OCI-LY7 (cell line): ENCODE results near the gene P2RX6. TPM values are rescaled to one million over a fixed set of nuclear protein-coding genes. Genes with fewer than 3 reads are reported as not detected.

ENCODE experiments used
- BruUV-seq: library from RNA; stranded (reverse); fragments of 400-500 nt; replicated peaks from 2 replicates; lab custom pipeline; 2021; lab: Mats Ljungman, UMichigan
- CTCF ChIA-PET: fragments of 300-600 bp; sonication (Branson Sonifier 250); formaldehyde crosslinking; loops from one replicate; lab custom pipeline; 2022; ENCODE audit warnings: antibody characterized with exemption; ENCODE audit not compliant: unreplicated experiment; lab: Charles Lee
- POLR2A ChIA-PET: fragments of 300-600 bp; sonication (Branson Sonifier 250); formaldehyde crosslinking; loops from one replicate; lab custom pipeline; 2022; ENCODE audit warnings: antibody characterized with exemption; lab: Charles Lee
- DNase-seq: peaks from one replicate; pipeline ENCODE4 v3.0.0-alpha.2; 2015; ENCODE audit warnings: low spot score
- H2AFZ ChIP-seq: fragments of 200-600 bp; sonication (generic), shearing (Covaris generic); 2 replicates; pipeline ENCODE4 v1.6.1; 2014; ENCODE audit warnings: mild to moderate bottlenecking, antibody characterized with exemption, low read length, moderate library complexity
- H3K27ac ChIP-seq: fragments of 200-600 bp; sonication (generic); 2 replicates; pipeline ENCODE4 v1.5.1; 2014; ENCODE audit warnings: mixed run types, low read depth, mild to moderate bottlenecking, moderate library complexity, low read length, inconsistent platforms; ENCODE audit not compliant: poor library complexity, severe bottlenecking
- H3K36me3 ChIP-seq: fragments of 200-600 bp; sonication (generic); 2 replicates; pipeline ENCODE4 v1.6.1; 2014; ENCODE audit warnings: mild to moderate bottlenecking, antibody characterized with exemption, low read length, moderate library complexity, mixed read lengths; ENCODE audit not compliant: insufficient read depth
- H3K4me1 ChIP-seq: fragments of 200-600 bp; sonication (generic); 2 replicates; pipeline ENCODE4 v1.5.1; 2014; ENCODE audit warnings: mild to moderate bottlenecking, low read length; ENCODE audit not compliant: insufficient read depth, poor library complexity, severe bottlenecking
- H3K4me2 ChIP-seq: fragments of 200-600 bp; sonication (generic); 2 replicates; pipeline ENCODE4 v1.6.1; 2014; ENCODE audit warnings: mild to moderate bottlenecking, low read length
- H3K4me3 ChIP-seq: fragments of 200-600 bp; sonication (generic); 2 replicates; pipeline ENCODE4 v1.5.1; 2014; ENCODE audit warnings: mild to moderate bottlenecking, low read depth, low read length; ENCODE audit not compliant: poor library complexity, severe bottlenecking
- H3K79me2 ChIP-seq: fragments of 200-600 bp; sonication (generic); 2 replicates; pipeline ENCODE4 v1.6.1; 2016; ENCODE audit warnings: low read depth, mild to moderate bottlenecking, low read length, moderate library complexity, mixed read lengths; ENCODE audit not compliant: insufficient read depth
- H3K9me2 ChIP-seq: fragments of 200-600 bp; sonication (generic); 2 replicates; pipeline ENCODE4 v1.6.1; 2016; ENCODE audit warnings: mild to moderate bottlenecking, low read length, mixed read lengths; ENCODE audit not compliant: insufficient read depth
- H3K9me3 ChIP-seq: fragments of 200-600 bp; sonication (generic); 2 replicates; pipeline ENCODE4 v1.6.1; 2014; ENCODE audit warnings: mild to moderate bottlenecking, mixed run types, low read length, mixed read lengths
- H4K20me1 ChIP-seq: fragments of 200-600 bp; sonication (generic); 2 replicates; pipeline ENCODE4 v1.6.1; 2014; ENCODE audit warnings: mild to moderate bottlenecking, antibody characterized with exemption, low read length, moderate library complexity, mixed read lengths; ENCODE audit not compliant: insufficient read depth
- CTCF ChIP-seq: fragments of 200-600 bp; sonication (generic); conservative IDR thresholded peaks from 2 replicates; pipeline ENCODE4 v1.5.1; 2014; ENCODE audit warnings: mild to moderate bottlenecking, antibody characterized with exemption, low read length, moderate library complexity, mixed read lengths
- EZH2phosphoT487 ChIP-seq: fragments of 200-600 bp; sonication (generic); IDR thresholded peaks from 2 replicates; pipeline ENCODE4 v1.6.1; 2018; ENCODE audit warnings: low read depth, borderline replicate concordance, mild to moderate bottlenecking, mixed run types, antibody characterized with exemption, low read length, moderate library complexity, mixed read lengths
- intact Hi-C: fragments of 100-400 bp; cut with micrococcal nuclease; formaldehyde crosslinking; loops from one replicate; pipeline ENCODE4 v1.10.0; 2022; ENCODE audit not compliant: unreplicated experiment
- total RNA-seq, 2 experiments: library from RNA; depleted of rRNA in 1 of 2; stranded (reverse); fragments of >200 nt in 1 of 2; shearing (Covaris generic) in 1 of 2; gene quantifications; 2 replicates each; pipeline ENCODE4 v1.2.3, GENCODE V29; 2014 to 2022

Gene P2RX6
- total RNA-seq, 2 experiments from 2014 or later, result 0.06 to 0.32 TPM

GRCh38 chr22:20987375-20987774 lies 27.6 kb upstream of the P2RX6 start:
- Histone ChIP-seq H2AFZ (no peak overlapping the region), H3K79me2 (peaks cover 10% of the 10 kb centered on the region), H3K4me1 (peaks cover 9% of the 10 kb centered on the region), H3K36me3 (peaks cover 38% of the 10 kb centered on the region), H3K4me3 (no peak overlapping the region), H3K9me2 (no peaks in the 10 kb centered on the region), H4K20me1 (no peaks in the 10 kb centered on the region), H3K27ac (no peak overlapping the region), H3K9me3 (no peaks in the 10 kb centered on the region), H3K4me2 (no peak overlapping the region)
- DNase-seq, result no peak
- intact Hi-C loops, result loop anchor here (10.0 kb wide), 1 partner anchor 73 kb away; the partner anchor contains the start of gene CRKL
- ChIA-PET CTCF (no interaction called here), POLR2A (no interaction called here)
- TF ChIP-seq CTCF, result no peak
- TF ChIP-seq EZH2phosphoT487, result no peak
- BruUV-seq, result no TSS peak

GRCh38 chr22:20988573-20989322 lies 26.2 kb upstream of the P2RX6 start:
- Histone ChIP-seq H3K9me2 (no peaks in the 10 kb centered on the region), H3K79me2 (no peaks in the 10 kb centered on the region), H3K9me3 (no peaks in the 10 kb centered on the region), H3K27ac (no peak overlapping the region), H2AFZ (no peak overlapping the region), H4K20me1 (no peaks in the 10 kb centered on the region), H3K4me2 (no peak overlapping the region), H3K4me3 (no peak overlapping the region), H3K36me3 (peaks cover 40% of the 10 kb centered on the region), H3K4me1 (no peaks in the 10 kb centered on the region)
- no peak for DNase-seq
- TF ChIP-seq CTCF (no peak), EZH2phosphoT487 (no peak)
- ChIA-PET POLR2A (interaction anchor here (1.7 kb wide), 1 partner anchor 15 kb away, joined by 3 read pairs; no protein-coding TSS in a partner anchor), CTCF (no interaction called here)
- intact Hi-C loops, result loop anchor here (10.0 kb wide), 1 partner anchor 74 kb away; the partner anchor contains the start of gene CRKL
- BruUV-seq, result no TSS peak
